Measurements from ENCODE around the gene DENND6B.
A peak's percentile ranks its signal among the peaks of the same experiment; 100 is the strongest.

- TF ChIP-seq POLR2A (IDR thresholded peaks at IDR 0.05) (peak in 1 of 2 donors; percentile 15), CTCF (IDR thresholded peaks at IDR 0.05) (no peak)
Measured at GRCh38 chr22:50342651-50343540, 16.1 kb upstream of the DENND6B start, which contains the start of gene PPP6R2.

All from vagina (tissue), 2 donors.